Measurements from ENCODE around the gene TET2.

The TET2 gene

DNA sequence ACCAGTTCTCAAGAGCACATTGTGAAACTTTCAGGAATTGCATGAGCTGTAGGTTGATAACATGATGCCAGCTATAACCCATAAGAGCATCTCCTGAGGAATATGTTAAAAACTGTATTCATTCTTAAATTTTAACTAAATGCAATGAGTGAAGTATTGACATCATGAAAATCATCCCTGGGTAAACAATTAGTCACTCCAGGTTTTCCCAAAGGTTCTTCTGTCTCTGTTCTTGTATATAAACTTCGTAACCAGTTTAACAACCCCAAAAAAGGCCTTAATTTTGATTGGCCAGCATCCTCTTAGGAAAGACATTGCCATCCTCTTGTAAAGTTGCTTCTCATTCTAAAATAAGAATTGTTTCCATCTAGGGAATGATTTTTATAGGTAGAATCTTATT lies 80.4 kb downstream of the TET2 start:
- Mint-ChIP-seq H3K4me3 (no peak overlapping the region), H3K27me3 (ENCODE audit: low read depth) (no peaks in the 10 kb centered on the region), H3K9me3 (peaks cover 2% of the 10 kb centered on the region), H3K27ac (no peak overlapping the region), H3K4me1 (peaks cover 27% of the 10 kb centered on the region), H3K36me3 (ENCODE audit: low read depth) (peaks cover 3% of the 10 kb centered on the region)
- TF ChIP-seq, protein P1, sequence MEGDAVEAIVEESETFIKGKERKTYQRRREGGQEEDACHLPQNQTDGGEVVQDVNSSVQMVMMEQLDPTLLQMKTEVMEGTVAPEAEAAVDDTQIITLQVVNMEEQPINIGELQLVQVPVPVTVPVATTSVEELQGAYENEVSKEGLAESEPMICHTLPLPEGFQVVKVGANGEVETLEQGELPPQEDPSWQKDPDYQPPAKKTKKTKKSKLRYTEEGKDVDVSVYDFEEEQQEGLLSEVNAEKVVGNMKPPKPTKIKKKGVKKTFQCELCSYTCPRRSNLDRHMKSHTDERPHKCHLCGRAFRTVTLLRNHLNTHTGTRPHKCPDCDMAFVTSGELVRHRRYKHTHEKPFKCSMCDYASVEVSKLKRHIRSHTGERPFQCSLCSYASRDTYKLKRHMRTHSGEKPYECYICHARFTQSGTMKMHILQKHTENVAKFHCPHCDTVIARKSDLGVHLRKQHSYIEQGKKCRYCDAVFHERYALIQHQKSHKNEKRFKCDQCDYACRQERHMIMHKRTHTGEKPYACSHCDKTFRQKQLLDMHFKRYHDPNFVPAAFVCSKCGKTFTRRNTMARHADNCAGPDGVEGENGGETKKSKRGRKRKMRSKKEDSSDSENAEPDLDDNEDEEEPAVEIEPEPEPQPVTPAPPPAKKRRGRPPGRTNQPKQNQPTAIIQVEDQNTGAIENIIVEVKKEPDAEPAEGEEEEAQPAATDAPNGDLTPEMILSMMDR (IDR thresholded peaks at IDR 0.05; ENCODE audit: unreplicated experiment in 3 of 3), result no peak

DNA sequence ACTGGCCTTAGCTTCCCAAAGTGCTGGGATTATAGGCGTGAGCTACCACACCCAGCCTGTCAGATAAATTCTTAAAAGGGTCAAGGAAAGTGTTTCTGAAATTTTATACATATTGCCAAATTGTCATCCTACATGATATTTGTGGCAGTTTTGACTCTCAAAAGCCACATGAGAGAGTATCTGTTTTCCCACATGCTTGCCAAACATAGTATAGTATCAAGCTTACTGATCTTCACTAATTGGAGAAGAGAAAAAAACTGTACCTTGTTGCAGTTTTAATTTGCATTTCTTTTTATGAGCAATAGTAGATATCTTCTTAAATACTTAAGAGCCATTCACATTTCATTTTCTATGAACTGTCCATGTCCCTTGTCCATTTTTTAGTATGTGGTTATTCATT lies 83.6 kb downstream of the TET2 start:
- Mint-ChIP-seq H3K4me1 (peaks cover 22% of the 10 kb centered on the region), H3K27me3 (ENCODE audit: low read depth) (no peaks in the 10 kb centered on the region), H3K36me3 (ENCODE audit: low read depth) (peaks cover 16% of the 10 kb centered on the region), H3K27ac (no peak overlapping the region), H3K9me3 (no peaks in the 10 kb centered on the region), H3K4me3 (no peak overlapping the region)
- TF ChIP-seq, protein P1 (IDR thresholded peaks at IDR 0.05; ENCODE audit: unreplicated experiment in 3 of 3), result no peak

DNA sequence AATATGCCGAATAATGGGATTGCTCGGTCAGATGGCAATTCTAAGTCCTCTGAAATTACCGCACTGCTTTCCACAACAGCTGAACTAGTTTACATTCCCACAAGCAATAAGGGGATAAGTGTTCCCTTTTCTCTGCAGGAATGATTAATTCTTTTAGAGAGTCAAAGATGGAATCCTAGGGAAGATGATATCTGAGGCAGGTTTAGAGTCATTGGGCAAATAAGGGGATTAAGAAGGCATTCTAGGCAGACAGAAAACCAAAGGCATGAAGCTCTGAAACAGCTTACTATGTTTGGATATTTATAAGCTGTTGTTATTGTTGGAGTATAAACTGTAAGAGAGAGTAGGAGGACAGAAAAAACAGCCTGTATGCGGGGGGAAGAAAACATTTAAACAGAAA lies 85.7 kb downstream of the TET2 start:
- Mint-ChIP-seq H3K27ac (peak overlapping the region in 2 of 3 experiments; percentile 5 to 17), H3K36me3 (ENCODE audit: low read depth) (peaks cover 35% of the 10 kb centered on the region), H3K9me3 (no peaks in the 10 kb centered on the region), H3K4me1 (peaks cover 25% of the 10 kb centered on the region), H3K4me3 (no peak overlapping the region), H3K27me3 (ENCODE audit: low read depth) (no peaks in the 10 kb centered on the region)
- TF ChIP-seq, protein P1 (IDR thresholded peaks at IDR 0.05; ENCODE audit: unreplicated experiment in 3 of 3), result no peak

DNA sequence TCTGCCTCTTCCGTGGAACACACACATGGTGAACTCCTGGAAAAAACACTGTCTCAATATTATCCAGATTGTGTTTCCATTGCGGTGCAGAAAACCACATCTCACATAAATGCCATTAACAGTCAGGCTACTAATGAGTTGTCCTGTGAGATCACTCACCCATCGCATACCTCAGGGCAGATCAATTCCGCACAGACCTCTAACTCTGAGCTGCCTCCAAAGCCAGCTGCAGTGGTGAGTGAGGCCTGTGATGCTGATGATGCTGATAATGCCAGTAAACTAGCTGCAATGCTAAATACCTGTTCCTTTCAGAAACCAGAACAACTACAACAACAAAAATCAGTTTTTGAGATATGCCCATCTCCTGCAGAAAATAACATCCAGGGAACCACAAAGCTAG lies 87.9 kb downstream of the TET2 start:
- Mint-ChIP-seq H3K4me3 (no peak overlapping the region), H3K4me1 (peaks cover 34% of the 10 kb centered on the region), H3K36me3 (ENCODE audit: low read depth) (peaks cover 57% of the 10 kb centered on the region), H3K27ac (no peak overlapping the region), H3K27me3 (ENCODE audit: low read depth) (no peaks in the 10 kb centered on the region), H3K9me3 (peaks cover 2% of the 10 kb centered on the region)
- TF ChIP-seq, protein P1 (IDR thresholded peaks at IDR 0.05; ENCODE audit: unreplicated experiment in 3 of 3), result no peak

DNA sequence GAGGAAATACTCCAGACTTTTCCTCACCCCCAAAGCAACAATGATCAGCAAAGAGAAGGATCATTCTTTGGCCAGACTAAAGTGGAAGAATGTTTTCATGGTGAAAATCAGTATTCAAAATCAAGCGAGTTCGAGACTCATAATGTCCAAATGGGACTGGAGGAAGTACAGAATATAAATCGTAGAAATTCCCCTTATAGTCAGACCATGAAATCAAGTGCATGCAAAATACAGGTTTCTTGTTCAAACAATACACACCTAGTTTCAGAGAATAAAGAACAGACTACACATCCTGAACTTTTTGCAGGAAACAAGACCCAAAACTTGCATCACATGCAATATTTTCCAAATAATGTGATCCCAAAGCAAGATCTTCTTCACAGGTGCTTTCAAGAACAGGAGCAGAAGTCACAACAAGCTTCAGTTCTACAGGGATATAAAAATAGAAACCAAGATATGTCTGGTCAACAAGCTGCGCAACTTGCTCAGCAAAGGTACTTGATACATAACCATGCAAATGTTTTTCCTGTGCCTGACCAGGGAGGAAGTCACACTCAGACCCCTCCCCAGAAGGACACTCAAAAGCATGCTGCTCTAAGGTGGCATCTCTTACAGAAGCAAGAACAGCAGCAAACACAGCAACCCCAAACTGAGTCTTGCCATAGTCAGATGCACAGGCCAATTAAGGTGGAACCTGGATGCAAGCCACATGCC lies 89.7 kb downstream of the TET2 start:
- H3K36me3 Mint-ChIP-seq (ENCODE audit: low read depth), result peaks cover 69% of the 10 kb centered on the region
- TF ChIP-seq, protein P1 (IDR thresholded peaks at IDR 0.05; ENCODE audit: unreplicated experiment in 3 of 3), result no peak
- no peaks in the 10 kb centered on the region for H3K27me3 Mint-ChIP-seq (ENCODE audit: low read depth)
- peak overlapping the region in 1 of 3 experiments; percentile 75 for H3K27ac Mint-ChIP-seq
- H3K4me1 Mint-ChIP-seq, result peaks cover 34% of the 10 kb centered on the region
- H3K4me3 Mint-ChIP-seq, result no peak overlapping the region
- H3K9me3 Mint-ChIP-seq, result peaks cover 2% of the 10 kb centered on the region

DNA sequence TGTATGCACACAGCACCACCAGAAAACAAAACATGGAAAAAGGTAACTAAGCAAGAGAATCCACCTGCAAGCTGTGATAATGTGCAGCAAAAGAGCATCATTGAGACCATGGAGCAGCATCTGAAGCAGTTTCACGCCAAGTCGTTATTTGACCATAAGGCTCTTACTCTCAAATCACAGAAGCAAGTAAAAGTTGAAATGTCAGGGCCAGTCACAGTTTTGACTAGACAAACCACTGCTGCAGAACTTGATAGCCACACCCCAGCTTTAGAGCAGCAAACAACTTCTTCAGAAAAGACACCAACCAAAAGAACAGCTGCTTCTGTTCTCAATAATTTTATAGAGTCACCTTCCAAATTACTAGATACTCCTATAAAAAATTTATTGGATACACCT lies 90.2 kb downstream of the TET2 start:
- TF ChIP-seq, protein P1 (IDR thresholded peaks at IDR 0.05; ENCODE audit: unreplicated experiment in 3 of 3), result no peak
- peaks cover 33% of the 10 kb centered on the region for H3K4me1 Mint-ChIP-seq

More for the DNA sequence above, 90.2 kb downstream of the TET2 start:
- no peaks in the 10 kb centered on the region for H3K27me3 Mint-ChIP-seq (ENCODE audit: low read depth)
- H3K4me3 Mint-ChIP-seq, result no peak overlapping the region
- H3K9me3 Mint-ChIP-seq, result peaks cover 2% of the 10 kb centered on the region
- H3K27ac Mint-ChIP-seq, result peak overlapping the region in 1 of 3 experiments; percentile 75
- H3K36me3 Mint-ChIP-seq (ENCODE audit: low read depth), result peaks cover 70% of the 10 kb centered on the region
